Measurements from ENCODE around the gene AFTPH.

AFTPH gene

GRCh38 chr2:64474636-64475035 is 49.5 kb upstream of the AFTPH start:
- Histone ChIP-seq H3K9me3 (ENCODE audit: control insufficient read depth, insufficient read depth, low read depth, low read length) (no peaks in the 10 kb centered on the region), H3K36me3 (ENCODE audit: control insufficient read depth in 2 of 2, insufficient read depth in 1 of 2, low read length in 2 of 2) (no peaks in the 10 kb centered on the region), H3K27ac (ENCODE audit: extremely low read depth, low read depth, low read length) (no peak overlapping the region), H3K4me3 (ENCODE audit: low read depth, low read length) (no peak overlapping the region), H3K4me1 (ENCODE audit: control insufficient read depth, insufficient read depth, low read length) (no peaks in the 10 kb centered on the region)
- ChIA-PET CTCF (interaction anchor here (0.9 to 1.4 kb wide), 2 partner anchors 10 to 13 kb away, joined by 3 to 11 read pairs; no protein-coding TSS in a partner anchor), POLR2A (no interaction called here)
- TF ChIP-seq ZFP37 (tag by site-specific recombination; IDR thresholded peaks at IDR 0.05) = no peak
- no peak for TF ChIP-seq GFI1B (tag by site-specific recombination; IDR thresholded peaks at IDR 0.05)
- TF ChIP-seq, protein P1, sequence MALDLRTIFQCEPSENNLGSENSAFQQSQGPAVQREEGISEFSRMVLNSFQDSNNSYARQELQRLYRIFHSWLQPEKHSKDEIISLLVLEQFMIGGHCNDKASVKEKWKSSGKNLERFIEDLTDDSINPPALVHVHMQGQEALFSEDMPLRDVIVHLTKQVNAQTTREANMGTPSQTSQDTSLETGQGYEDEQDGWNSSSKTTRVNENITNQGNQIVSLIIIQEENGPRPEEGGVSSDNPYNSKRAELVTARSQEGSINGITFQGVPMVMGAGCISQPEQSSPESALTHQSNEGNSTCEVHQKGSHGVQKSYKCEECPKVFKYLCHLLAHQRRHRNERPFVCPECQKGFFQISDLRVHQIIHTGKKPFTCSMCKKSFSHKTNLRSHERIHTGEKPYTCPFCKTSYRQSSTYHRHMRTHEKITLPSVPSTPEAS (tag by site-specific recombination; IDR thresholded peaks at IDR 0.05) = no peak

- Histone ChIP-seq H3K36me3 (ENCODE audit: control insufficient read depth in 2 of 2, insufficient read depth in 1 of 2, low read length in 2 of 2) (no peaks in the 10 kb centered on the region), H3K9me3 (ENCODE audit: control insufficient read depth, insufficient read depth, low read depth, low read length) (no peaks in the 10 kb centered on the region), H3K4me1 (ENCODE audit: control insufficient read depth, insufficient read depth, low read length) (no peaks in the 10 kb centered on the region), H3K4me3 (ENCODE audit: low read depth, low read length) (no peak overlapping the region), H3K27ac (ENCODE audit: extremely low read depth, low read depth, low read length) (no peak overlapping the region)
- POLR2A ChIA-PET = no interaction called here
- CTCF ChIA-PET = interaction anchor here (0.6 to 2.3 kb wide), 2 partner anchors 11 to 710 kb away, joined by 3 to 8 read pairs; no protein-coding TSS in a partner anchor
- TF ChIP-seq, protein P2, sequence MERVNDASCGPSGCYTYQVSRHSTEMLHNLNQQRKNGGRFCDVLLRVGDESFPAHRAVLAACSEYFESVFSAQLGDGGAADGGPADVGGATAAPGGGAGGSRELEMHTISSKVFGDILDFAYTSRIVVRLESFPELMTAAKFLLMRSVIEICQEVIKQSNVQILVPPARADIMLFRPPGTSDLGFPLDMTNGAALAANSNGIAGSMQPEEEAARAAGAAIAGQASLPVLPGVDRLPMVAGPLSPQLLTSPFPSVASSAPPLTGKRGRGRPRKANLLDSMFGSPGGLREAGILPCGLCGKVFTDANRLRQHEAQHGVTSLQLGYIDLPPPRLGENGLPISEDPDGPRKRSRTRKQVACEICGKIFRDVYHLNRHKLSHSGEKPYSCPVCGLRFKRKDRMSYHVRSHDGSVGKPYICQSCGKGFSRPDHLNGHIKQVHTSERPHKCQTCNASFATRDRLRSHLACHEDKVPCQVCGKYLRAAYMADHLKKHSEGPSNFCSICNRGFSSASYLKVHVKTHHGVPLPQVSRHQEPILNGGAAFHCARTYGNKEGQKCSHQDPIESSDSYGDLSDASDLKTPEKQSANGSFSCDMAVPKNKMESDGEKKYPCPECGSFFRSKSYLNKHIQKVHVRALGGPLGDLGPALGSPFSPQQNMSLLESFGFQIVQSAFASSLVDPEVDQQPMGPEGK (tag by site-specific recombination; IDR thresholded peaks at IDR 0.05) = no peak
- TF ChIP-seq ZSCAN16 (tag by site-specific recombination; IDR thresholded peaks at IDR 0.05) (no peak), ZNF521 (tag by site-specific recombination; IDR thresholded peaks at IDR 0.05) (no peak), OSR2 (tag by site-specific recombination; IDR thresholded peaks at IDR 0.05) (no peak), TSHZ1 (tag by site-specific recombination; IDR thresholded peaks at IDR 0.05; ENCODE audit: borderline replicate concordance) (no peak), ZNF76 (tag by site-specific recombination; IDR thresholded peaks at IDR 0.05; ENCODE audit: borderline replicate concordance, low read depth) (no peak), RBAK (tag by site-specific recombination; IDR thresholded peaks at IDR 0.05) (no peak), SP3 (tag by site-specific recombination; IDR thresholded peaks at IDR 0.05) (no peak), ZNF175 (tag by site-specific recombination; IDR thresholded peaks at IDR 0.05) (no peak)
Measured at GRCh38 chr2:64477037-64477436, 47.1 kb upstream of the AFTPH start.

DNA sequence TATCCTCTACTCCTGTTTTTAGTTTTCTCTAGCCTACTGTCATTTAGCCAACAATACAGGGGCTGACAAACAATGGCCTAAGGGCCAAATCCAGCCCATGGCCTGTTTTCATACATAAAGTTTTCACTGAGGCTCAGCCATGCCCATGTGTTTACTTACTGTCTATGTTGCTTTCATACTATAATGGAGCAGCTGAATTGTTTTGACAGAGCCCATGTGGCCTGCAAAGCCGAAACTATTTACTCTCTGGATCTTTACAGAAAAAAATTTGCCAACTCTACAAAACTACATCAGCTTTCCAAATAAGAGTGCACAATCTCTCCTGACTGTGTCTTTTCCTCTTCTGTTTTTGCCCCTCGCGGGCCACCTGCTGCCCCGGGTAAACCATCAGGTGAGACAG is 46.1 kb upstream of the AFTPH start:
- Histone ChIP-seq H3K4me1 (ENCODE audit: control insufficient read depth, insufficient read depth, low read length) (no peaks in the 10 kb centered on the region), H3K27ac (ENCODE audit: extremely low read depth, low read depth, low read length) (no peak overlapping the region), H3K36me3 (ENCODE audit: control insufficient read depth in 2 of 2, insufficient read depth in 1 of 2, low read length in 2 of 2) (no peaks in the 10 kb centered on the region), H3K4me3 (ENCODE audit: low read depth, low read length) (no peak overlapping the region), H3K9me3 (ENCODE audit: control insufficient read depth, insufficient read depth, low read depth, low read length) (no peaks in the 10 kb centered on the region)
- ChIA-PET POLR2A (no interaction called here), CTCF (no interaction called here)
- TF ChIP-seq, protein P3, sequence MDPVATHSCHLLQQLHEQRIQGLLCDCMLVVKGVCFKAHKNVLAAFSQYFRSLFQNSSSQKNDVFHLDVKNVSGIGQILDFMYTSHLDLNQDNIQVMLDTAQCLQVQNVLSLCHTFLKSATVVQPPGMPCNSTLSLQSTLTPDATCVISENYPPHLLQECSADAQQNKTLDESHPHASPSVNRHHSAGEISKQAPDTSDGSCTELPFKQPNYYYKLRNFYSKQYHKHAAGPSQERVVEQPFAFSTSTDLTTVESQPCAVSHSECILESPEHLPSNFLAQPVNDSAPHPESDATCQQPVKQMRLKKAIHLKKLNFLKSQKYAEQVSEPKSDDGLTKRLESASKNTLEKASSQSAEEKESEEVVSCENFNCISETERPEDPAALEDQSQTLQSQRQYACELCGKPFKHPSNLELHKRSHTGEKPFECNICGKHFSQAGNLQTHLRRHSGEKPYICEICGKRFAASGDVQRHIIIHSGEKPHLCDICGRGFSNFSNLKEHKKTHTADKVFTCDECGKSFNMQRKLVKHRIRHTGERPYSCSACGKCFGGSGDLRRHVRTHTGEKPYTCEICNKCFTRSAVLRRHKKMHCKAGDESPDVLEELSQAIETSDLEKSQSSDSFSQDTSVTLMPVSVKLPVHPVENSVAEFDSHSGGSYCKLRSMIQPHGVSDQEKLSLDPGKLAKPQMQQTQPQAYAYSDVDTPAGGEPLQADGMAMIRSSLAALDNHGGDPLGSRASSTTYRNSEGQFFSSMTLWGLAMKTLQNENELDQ (tag by site-specific recombination; IDR thresholded peaks at IDR 0.05; ENCODE audit: low read depth) = no peak
- TF ChIP-seq ZNF610 (tag by site-specific recombination; IDR thresholded peaks at IDR 0.05; ENCODE audit: borderline replicate concordance) = no peak
- no peak for TF ChIP-seq OSR2 (tag by site-specific recombination; IDR thresholded peaks at IDR 0.05)
- TF ChIP-seq ZNF394 (tag by site-specific recombination; IDR thresholded peaks at IDR 0.05; ENCODE audit: borderline replicate concordance) = no peak
- no peak for TF ChIP-seq REPIN1 (tag by site-specific recombination; IDR thresholded peaks at IDR 0.05; ENCODE audit: low read depth)
- no peak for TF ChIP-seq ZNF324 (tag by site-specific recombination; IDR thresholded peaks at IDR 0.05)
